ENCODE results near the gene INTS11. TPM values are rescaled to one million over a fixed set of nuclear protein-coding genes. Genes with fewer than 3 reads are reported as not detected.
A peak's percentile ranks its signal among the peaks of the same experiment; 100 is the strongest.

Gene INTS11
- total and polyA plus RNA-seq, 9 of the 15 experiments (the other 6 are each of a cell fraction or from before 2014, with no cell fraction given), result 3.6 to 183 (median 110) TPM

DNA sequence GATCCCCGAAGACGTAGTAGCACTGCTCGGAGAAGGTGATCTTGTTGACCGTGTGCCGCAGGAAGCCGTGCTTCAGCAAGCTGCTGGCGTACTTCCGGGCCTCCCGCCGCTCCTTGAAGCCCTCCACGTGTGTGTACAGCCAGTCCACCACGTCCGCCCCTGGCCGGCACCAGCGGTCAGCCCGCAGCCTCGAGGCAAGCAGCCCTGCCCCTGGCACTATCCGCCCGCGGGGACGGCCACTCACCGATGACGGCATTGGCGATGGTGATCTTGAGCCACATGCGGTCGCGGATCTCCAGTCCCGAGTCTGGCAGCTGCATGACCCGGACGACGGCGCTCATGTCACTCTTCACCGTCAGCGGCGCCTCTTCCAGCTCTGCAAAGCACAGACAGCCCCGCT, 13.8 kb upstream of the INTS11 start:
- no peak overlapping the region for H3K4me3 ChIP-seq
- POLR2A ChIA-PET, result interaction anchor here (0.6 to 1.7 kb wide), 5 partner anchors 8 to 276 kb away, joined by 3 to 7 read pairs (median 5); no protein-coding TSS in a partner anchor
- H3K27ac ChIP-seq (ENCODE audit: extremely low read depth, low read depth, low read length), result no peak overlapping the region
- 97% methylated on average over 31 of the region's 36 CpGs for WGBS (ENCODE audit: insufficient coverage, low coverage, missing lambda C conversion rate)
- peaks cover 83% of the 10 kb centered on the region; the same call in 2 of the 3 replicates for H3K36me3 ChIP-seq (ENCODE audit: control insufficient read depth, insufficient read depth, low read length)
- BruUV-seq (replicated peaks), result no TSS peak
- H3K9me3 ChIP-seq (replicated peaks; ENCODE audit: control insufficient read depth, insufficient read depth, low read depth, low read length), result peaks cover 2% of the 10 kb centered on the region; the same call in 1 of the 2 replicates
- ATAC-seq (no peak), FAIRE-seq (no peak), DNase-seq (ENCODE audit: extremely low read depth in 1 of 4, low spot score in 3 of 4) (no peak)
- H3K27me3 ChIP-seq (ENCODE audit: control insufficient read depth in 2 of 2, insufficient read depth in 2 of 2, low read length in 2 of 2), result no peaks in the 10 kb centered on the region
- TF ChIP-seq HDAC8 (tag; IDR thresholded peaks at IDR 0.05) (no peak), ZBTB43 (CRISPR knock-in tag; IDR thresholded peaks at IDR 0.05) (no peak), RBM22 (IDR thresholded peaks at IDR 0.05; ENCODE audit: low read depth, low read length, poor library complexity, severe bottlenecking) (peak; percentile 18), ZBTB33 (CRISPR knock-in tag; IDR thresholded peaks at IDR 0.05) (peak; percentile 90), TRIM25 (IDR thresholded peaks at IDR 0.05; ENCODE audit: borderline replicate concordance) (no peak), ZNF449 (CRISPR knock-in tag; IDR thresholded peaks at IDR 0.05) (no peak), EP300 (IDR thresholded peaks at IDR 0.05; ENCODE audit: low read length) (no peak), KDM5B (IDR thresholded peaks at IDR 0.05; ENCODE audit: insufficient replicate concordance, low read depth, low read length) (no peak)
- TF ChIP-seq, protein P1, sequence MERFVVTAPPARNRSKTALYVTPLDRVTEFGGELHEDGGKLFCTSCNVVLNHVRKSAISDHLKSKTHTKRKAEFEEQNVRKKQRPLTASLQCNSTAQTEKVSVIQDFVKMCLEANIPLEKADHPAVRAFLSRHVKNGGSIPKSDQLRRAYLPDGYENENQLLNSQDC (CRISPR knock-in tag; IDR thresholded peaks at IDR 0.05), result no peak
- TF ChIP-seq, protein P2, sequence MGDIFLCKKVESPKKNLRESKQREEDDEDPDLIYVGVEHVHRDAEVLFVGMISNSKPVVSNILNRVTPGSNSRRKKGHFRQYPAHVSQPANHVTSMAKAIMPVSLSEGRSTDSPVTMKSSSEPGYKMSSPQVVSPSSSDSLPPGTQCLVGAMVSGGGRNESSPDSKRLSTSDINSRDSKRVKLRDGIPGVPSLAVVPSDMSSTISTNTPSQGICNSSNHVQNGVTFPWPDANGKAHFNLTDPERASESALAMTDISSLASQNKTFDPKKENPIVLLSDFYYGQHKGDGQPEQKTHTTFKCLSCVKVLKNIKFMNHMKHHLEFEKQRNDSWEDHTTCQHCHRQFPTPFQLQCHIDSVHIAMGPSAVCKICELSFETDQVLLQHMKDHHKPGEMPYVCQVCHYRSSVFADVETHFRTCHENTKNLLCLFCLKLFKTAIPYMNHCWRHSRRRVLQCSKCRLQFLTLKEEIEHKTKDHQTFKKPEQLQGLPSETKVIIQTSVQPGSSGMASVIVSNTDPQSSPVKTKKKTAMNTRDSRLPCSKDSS (IDR thresholded peaks at IDR 0.05; ENCODE audit: low read depth, partially characterized antibody), result no peak
- H4K20me1 ChIP-seq (replicated peaks; ENCODE audit: control insufficient read depth, insufficient read depth, low read length), result peaks cover 26% of the 10 kb centered on the region; the same call in 1 of the 2 replicates
- H3K4me2 ChIP-seq (ENCODE audit: insufficient read depth, low read length), result no peak overlapping the region
- peaks cover 7% of the 10 kb centered on the region for H3K79me2 ChIP-seq (ENCODE audit: control insufficient read depth, insufficient read depth, low read length)
- H2AFZ ChIP-seq (ENCODE audit: low read depth, low read length), result no peak overlapping the region
- peaks cover 3% of the 10 kb centered on the region for H3K9me1 ChIP-seq (ENCODE audit: control insufficient read depth, insufficient read depth, low read length)
- peaks cover 0 to 86% of the 10 kb centered on the region in 2 experiments; a peak in 2 of 5 replicates for H3K4me1 ChIP-seq (replicated peaks in 1 of 2; ENCODE audit: control insufficient read depth in 2 of 2, insufficient read depth in 2 of 2, low read length in 2 of 2)
- CTCF ChIA-PET (ENCODE audit: low intra/inter-chr PET ratio), result no interaction called here
- intact Hi-C loops (cut with micrococcal nuclease) (no loop called here), in situ Hi-C loops (cut with MboI) (no loop called here)
- H3K9ac ChIP-seq (ENCODE audit: insufficient read depth in 1 of 2, low read depth in 2 of 2, low read length in 2 of 2), result 0 out of 4 replicates have a peak overlapping the region, but pooled peaks of 1 of the 2 experiments have one; percentile 17

Measured in K562 (cell line).